Stimulated activated CD4-positive, alpha-beta T cell treated with anti-CD3 and anti-CD28 coated beads, Interleukin-2, amount 100 ng/mL, for 48 hours (primary cell): ENCODE data around the gene DHRS7.

ENCODE experiments used
- DNase-seq, 2 donors: peaks; one replicate each; pipeline ENCODE4 v3.0.0-alpha.2; 2020

The DHRS7 gene

DNA sequence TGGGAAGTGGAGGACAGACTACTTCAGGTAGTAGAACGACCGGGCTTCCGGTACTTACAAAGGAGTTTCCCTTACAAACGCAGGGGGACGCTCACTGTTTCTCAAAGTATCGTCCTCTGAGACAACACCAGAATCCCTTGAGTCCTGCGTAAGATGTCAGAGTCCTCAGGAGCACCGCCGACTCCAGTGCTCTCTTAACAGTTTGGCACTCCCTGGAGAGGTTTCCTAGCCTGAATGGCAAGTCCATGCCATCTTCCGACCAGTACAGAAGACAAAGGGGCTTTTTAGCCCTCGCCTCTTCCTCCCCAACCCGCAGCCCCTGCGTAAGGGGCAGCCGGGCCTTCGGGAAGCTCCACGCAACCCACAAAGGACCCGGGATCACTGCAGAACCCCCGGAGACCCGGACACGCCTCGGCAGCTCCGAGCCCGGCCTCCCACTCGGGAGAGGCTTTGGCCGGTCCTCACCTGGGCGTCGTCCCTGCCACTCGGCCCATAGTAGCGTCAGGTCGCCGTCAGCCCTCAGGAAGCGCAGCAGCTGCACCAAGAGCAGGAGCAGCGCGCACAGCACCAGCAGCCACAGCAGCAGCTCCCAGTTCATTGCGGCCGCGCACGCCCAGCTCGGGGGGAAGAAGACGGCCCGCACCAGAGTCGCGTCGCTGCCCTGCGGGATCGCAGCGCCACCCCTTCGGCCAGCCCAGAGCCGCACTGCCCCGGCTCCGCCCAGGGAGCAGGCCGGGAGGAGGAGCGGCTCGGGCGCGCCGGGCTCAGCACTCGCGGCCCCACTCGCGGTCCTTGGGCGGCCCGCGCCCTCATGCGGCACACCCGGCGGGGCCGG is at the start of gene DHRS7:
Gene DHRS7 (minus strand): TSS at position 687 of the 835 bp plus-strand sequence. CDS start 89 bp downstream, at position 598.
- DNase-seq = peak; percentile 56 to 67

DNA sequence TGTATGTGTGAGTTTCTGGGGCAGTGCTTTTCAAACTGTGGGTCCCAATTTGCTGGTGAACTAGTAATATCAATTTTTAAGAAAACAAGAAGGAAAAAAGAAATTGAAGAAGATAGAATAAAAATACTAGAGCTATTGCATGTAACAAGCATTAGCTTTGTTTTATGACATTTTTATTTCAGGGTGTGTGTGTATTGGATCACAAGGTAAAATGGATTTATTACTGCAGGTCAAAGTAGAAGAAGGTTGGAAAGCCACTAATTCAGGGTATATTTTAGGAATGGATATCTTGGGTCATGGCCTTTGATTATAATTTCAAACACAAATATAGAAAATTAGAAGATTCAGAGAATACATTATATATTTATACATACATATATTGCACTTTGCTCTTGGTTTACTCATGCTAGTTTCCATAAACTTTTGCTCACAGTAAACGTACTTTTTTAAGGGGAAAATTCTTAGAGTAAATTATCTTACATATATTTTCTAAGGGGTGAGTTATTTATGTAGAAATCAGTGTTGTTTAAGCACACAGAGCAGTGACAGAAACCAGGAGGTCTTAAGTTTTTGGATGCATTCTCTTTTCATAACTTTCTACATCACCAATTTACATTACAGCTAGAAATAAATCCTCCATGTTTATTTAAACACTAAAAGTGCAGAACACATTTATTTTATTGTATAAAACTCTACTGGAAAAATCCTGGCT is 49.4 kb upstream of the DHRS7 start:
- no peak for DNase-seq

DNA sequence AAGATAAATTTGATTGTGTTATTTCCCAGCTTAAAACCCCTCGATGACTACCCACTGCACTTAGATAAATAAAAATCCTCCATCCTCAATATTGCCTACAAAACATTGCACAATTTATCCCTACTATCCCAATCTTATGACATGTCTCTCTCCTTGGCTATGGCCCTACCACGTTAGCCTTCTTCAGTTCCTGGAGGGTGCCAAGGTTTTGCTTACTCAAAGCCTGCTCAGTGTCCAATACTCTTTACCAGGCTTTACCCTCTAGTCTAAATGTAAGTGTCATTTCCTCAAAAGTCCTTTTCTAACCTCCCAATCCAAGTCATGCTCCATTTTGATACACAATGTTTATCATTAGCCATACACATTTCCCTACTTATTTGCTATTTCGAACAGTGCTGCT is 48.8 kb upstream of the DHRS7 start:
- DNase-seq = no peak

DNA sequence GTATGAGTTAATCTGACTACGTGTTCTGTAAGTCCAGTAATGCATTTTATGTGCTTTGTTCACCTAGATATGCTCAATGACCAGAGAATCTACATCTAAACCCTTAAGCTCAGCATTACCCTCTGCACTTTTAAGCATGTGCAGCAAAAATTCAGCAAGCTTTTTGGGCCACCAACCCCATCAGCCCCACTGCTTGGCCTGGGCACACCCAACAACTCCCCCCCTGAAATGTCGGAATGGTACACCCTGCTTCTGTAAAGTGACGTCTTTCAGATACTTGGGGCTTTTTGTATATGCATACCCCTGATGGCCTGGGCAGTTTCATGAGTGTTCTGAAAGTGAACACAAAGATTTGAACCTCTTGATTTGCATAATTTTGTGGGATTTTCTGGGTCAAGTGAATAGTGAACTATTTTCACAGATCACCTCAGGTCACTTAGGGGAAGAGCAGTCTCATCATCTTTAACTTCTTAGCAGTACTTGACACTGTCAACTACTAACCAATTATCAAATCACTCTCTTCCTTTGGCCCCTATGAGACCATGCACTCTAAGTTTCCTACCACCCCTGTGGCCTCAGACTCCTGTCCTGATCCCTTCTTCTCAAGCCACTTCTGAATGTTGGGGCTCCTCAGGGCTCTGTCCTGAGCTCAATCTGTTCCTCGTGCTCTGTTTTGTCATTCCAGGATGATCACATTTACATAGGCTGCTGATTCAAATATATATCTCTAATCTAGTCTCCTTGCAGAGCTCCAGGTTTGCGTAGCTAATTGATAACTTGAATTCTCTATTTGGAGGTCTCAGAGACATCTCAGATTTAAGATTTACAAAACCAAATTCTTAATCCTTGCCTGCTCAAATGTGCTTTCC is 47.5 kb upstream of the DHRS7 start:
- DNase-seq = no peak

DNA sequence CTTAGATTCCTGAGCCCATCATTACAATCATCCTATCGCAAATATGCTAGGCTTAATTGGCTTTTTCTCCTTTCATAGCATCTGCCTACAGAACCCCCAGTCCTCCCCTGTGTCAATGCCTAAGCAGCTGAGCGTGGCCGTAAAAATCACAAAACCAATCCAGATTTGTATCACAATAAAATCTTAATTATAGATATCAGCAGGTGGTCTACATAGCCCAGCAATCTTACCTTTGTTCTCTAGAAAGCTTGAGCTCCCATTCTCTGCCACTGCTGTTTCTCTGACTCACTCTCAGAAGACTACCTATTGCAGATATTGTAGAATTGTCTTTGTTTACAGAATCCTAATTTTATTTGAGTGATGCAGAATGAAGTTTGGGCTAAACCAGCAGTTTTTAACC is 46.0 kb upstream of the DHRS7 start:
- DNase-seq = no peak

DNA sequence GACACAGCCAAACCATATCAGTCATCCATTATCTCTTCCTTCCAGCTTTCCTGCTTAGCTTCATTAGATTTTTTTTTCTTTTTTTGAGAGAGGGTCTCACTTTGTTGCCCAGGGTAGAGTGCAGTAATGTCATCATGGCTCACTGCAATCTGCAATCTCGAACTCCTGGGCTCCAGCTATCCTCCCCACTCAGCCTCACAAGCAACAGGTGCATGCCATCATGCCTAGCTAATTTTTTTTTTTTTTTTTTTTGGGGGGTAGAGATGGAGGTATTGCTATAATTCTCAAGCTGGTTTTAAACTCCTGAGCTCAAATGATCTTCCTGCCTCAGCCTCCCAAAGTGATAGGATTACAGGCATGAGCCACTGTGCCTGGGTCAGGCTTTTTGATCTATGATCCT is 45.5 kb upstream of the DHRS7 start:
- no peak for DNase-seq

GRCh38 chr14:60206837-60207533 is 41.8 kb upstream of the DHRS7 start:
- no peak for DNase-seq

- no peak for DNase-seq
Observed at GRCh38 chr14:60206249-60206670, 41.1 kb upstream of the DHRS7 start.

GRCh38 chr14:60204843-60205774 is 39.9 kb upstream of the DHRS7 start:
- no peak for DNase-seq

- DNase-seq = no peak
Observed at GRCh38 chr14:60204104-60204842, 39.1 kb upstream of the DHRS7 start.

GRCh38 chr14:60199321-60199720 is 34.1 kb upstream of the DHRS7 start:
- no peak for DNase-seq

DNA sequence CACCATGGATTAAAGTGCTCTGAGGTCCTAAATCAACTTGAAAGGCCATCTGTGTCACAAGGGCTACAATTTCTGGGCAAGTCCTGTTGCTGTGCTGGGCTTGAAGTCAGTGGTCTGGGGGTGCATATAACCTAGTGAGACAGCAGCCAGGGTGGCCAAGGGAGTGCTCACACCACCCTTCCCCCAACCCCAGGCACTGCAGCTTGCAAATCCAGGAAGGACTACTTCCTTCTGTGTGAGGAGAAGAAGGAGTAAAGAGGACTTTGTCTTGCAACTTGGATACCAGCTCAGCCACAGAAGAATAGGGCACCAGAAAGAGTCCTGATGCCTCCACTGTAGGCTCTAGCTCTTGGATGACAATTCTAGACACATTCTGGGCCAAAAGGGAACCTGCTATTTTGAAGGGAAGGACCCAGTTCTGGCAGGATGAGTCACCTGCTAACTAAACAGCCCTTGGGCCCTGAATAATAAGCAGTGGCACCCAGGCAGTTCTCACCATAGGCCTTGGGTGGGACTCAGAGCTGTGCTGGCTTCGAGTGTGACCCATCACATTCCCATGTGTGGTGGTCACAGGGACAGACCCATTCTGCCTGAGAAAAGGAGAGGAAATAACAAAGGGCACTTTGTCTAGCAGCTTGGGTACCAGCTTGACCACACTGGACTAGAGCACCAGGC is 32.6 kb upstream of the DHRS7 start:
- no peak for DNase-seq

DNA sequence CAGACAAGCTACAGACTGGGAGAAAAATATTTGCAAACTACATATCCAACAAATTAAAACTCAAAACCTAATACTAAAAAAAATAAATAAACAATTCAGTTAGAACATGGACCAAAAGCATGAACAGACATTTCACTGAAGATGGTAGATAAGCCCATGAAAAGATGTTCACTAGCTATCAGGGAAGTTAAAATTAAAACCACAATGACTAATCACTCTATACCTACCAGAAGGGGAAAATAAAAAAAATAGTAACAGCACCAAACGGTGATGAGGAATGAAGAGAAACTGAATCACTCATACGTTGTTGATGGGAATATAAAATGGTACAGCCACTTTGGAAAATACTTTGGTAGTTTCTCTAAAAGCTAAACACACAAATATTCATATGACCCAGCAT is 31.1 kb upstream of the DHRS7 start:
- no peak for DNase-seq

- no peak for DNase-seq
Observed at GRCh38 chr14:60195179-60195810, 30.1 kb upstream of the DHRS7 start.

DNA sequence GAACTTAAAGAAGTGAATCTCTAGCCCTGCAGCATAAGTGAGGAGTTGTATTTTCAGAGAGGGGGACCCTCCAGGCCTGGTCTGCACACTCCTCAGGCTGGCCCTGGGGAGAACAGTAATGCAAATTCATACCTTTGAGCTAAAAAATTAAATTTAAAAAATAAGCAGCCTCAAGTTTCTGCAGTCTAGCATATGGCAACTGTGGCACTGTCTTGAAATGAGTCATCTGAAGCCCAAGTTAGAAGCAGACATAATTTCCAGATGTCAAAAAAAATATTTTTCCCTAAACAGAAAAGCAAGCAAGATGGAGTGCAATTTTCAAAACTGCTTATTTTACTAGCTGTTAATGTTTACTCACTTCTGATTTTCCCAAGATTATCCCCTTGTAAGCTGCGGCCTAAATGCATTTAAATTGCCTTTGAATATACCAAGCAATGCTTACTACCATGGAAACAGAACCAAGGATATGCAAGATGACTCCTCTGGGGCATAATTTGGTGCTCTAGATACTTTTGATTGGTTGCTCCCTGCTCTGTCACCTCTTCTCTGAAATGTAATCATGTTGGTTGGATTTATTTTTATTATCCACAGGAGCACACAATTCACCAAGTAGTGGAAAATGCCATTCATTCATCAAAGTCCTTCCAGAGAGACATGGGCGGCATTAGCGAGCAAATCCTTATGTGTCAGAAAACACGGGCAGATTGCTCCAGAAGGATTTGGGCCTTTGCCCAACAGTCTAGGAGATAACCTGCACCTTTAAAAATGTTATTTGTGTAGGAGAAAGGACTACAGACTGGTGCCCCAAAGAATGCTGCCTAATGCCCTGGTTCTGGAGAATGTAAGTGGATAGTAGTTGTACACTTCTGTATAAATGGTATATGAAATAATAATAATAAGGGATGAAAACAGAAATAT is 25.0 kb upstream of the DHRS7 start:
- DNase-seq = no peak

GRCh38 chr14:60188696-60189095 is 23.5 kb upstream of the DHRS7 start:
- no peak for DNase-seq

DNA sequence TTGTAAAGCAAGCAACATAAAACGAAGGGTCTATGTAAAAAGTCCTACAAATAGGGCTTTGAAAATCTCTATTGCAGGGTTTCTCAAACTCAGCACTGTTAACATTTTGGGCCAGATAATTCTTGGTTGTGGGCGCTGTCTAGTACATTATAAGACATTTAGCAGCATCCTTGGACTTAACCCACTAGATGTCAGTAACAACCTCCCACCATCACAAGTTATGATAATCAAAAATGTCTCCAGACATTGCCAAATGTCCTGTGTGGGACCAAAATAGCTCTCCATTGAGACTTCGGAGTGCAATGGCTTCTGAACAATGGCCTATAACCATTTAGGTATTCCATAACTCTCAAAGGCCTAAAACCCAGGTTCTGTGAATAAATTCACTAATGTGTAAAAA is 22.9 kb upstream of the DHRS7 start:
- no peak for DNase-seq

DNA sequence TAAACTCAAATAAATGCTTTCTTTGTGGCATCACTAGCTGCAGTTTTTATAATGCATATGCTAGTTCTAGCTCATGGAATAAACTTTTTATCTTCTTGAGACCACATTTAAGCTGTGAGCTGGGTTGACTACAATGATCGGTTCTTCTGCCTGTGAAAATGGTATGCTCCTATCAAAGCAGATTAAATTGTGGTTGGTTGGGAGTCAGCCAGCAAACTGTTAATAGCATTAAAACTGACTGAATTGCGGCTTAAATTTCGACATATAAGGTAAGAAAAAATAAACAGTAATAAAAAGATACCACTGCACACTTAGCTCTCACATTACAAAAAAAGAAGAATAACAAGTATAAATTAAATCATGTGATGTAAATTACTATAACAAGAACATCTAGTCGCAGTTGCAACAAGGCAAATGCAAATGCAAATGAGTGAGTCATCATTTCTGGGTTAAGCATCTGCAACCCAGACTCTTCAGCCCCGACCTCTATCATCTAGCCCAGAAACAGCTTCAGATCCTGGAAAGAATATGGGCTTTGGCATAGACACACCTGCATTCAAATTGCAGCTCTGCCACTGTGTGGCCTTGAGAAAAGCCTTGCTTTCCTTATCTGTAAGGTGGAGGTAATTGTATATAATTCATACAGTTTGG is 19.8 kb upstream of the DHRS7 start:
- no peak for DNase-seq
